ENCODE measurements around the gene RAMP2. TPM values are rescaled to one million over a fixed set of nuclear protein-coding genes. Genes with fewer than 3 reads are reported as not detected.

RAMP2 gene
- total RNA-seq, 1 experiment from 2014 or later = 11.7 TPM

GRCh38 chr17:42780851-42781638 lies 20.0 kb downstream of the RAMP2 start:
- no peak overlapping the region for H2AK5ac ChIP-seq (ENCODE audit: insufficient read length, low read length)
- H4K5ac ChIP-seq (ENCODE audit: insufficient read length, low read depth, low read length) = no peak overlapping the region
- H3K79me2 ChIP-seq (ENCODE audit: insufficient read depth, low read length) = no peaks in the 10 kb centered on the region
- no peak for TF ChIP-seq CTCF (conservative IDR thresholded peaks at IDR 0.05)
- H2BK20ac ChIP-seq (ENCODE audit: low read depth, low read length, poor library complexity, severe bottlenecking) = no peak overlapping the region
- H3K9me3 ChIP-seq (ENCODE audit: control insufficient read depth, low read depth, low read length) = no peaks in the 10 kb centered on the region
- no peak overlapping the region for H3K9ac ChIP-seq (ENCODE audit: extremely low read depth, insufficient read length, low read length)
- no peak overlapping the region for H4K91ac ChIP-seq (ENCODE audit: insufficient read length, low read depth, low read length)
- peak; percentile 37 for DNase-seq
- Mint-ChIP-seq H3K36me3 (ENCODE audit: insufficient read depth in 1 of 3, low read depth in 3 of 3) (peaks cover 3 to 29% (median 28%) of the 10 kb centered on the region in 3 experiments), H3K27me3 (ENCODE audit: low read depth) (peaks cover 28% of the 10 kb centered on the region), H3K27ac (no peak overlapping the region), H3K4me3 (peak overlapping the region; percentile 60 to 80), H3K4me1 (peaks cover 21 to 22% of the 10 kb centered on the region in 2 experiments), H3K9me3 (no peaks in the 10 kb centered on the region)
- no peak overlapping the region for H2BK15ac ChIP-seq (ENCODE audit: low read depth, low read length)
- H3K4me2 ChIP-seq (ENCODE audit: insufficient read depth, insufficient read length, low read length) = peak overlapping the region; percentile 47
- H2BK5ac ChIP-seq (ENCODE audit: insufficient read length, low read length) = no peak overlapping the region
- H3K14ac ChIP-seq (ENCODE audit: insufficient read depth, low read length) = no peak overlapping the region; the same call in 1 of the 2 replicates
- H3K27ac ChIP-seq (ENCODE audit: insufficient read length, low read depth, low read length) = no peak overlapping the region
- WGBS (ENCODE audit: extremely low coverage, insufficient read length, low lambda C conversion rate) = no CpG with 5 or more reads among the region's 39 CpGs
- no peaks in the 10 kb centered on the region for H4K20me1 ChIP-seq (ENCODE audit: control insufficient read depth, insufficient read depth, insufficient read length)
- H3K27me3 ChIP-seq (ENCODE audit: insufficient read depth, low read length) = peaks cover 10% of the 10 kb centered on the region; the same call in 1 of the 2 replicates
- no peak overlapping the region for H2BK120ac ChIP-seq (ENCODE audit: low read depth, low read length, poor library complexity, severe bottlenecking)
- no peak overlapping the region for H3K23ac ChIP-seq (ENCODE audit: insufficient read length, low read depth, low read length)
- no peak overlapping the region for H2BK12ac ChIP-seq (ENCODE audit: insufficient read length, low read depth, low read length)
- H3K23me2 ChIP-seq (ENCODE audit: insufficient read length, low read depth, low read length, poor library complexity, severe bottlenecking) = peaks cover 8% of the 10 kb centered on the region
- H3K79me1 ChIP-seq (ENCODE audit: insufficient read depth, low read depth, low read length, poor library complexity, severe bottlenecking) = no peaks in the 10 kb centered on the region
- no peaks in the 10 kb centered on the region for H3K4me1 ChIP-seq (ENCODE audit: insufficient read depth, low read length)
- H3K4ac ChIP-seq (ENCODE audit: low read depth, low read length) = no peak overlapping the region
- H2AFZ ChIP-seq (ENCODE audit: low read length) = no peak overlapping the region
- no peak overlapping the region for H4K8ac ChIP-seq (replicated peaks; ENCODE audit: insufficient read length, low read depth, low read length)
- H3K18ac ChIP-seq (ENCODE audit: insufficient read length, low read depth, low read length) = no peak overlapping the region
- H3K56ac ChIP-seq (ENCODE audit: insufficient read length, low read depth, low read length) = no peak overlapping the region
- no peak overlapping the region for H3T11ph ChIP-seq (ENCODE audit: low read length)

Data from H9 (cell line).